ENCODE measurements around the gene CEP192. TPM values are rescaled to one million over a fixed set of nuclear protein-coding genes. Genes with fewer than 3 reads are reported as not detected.

Gene CEP192
- total and polyA plus RNA-seq, 2 of the 13 experiments (the other 11 are each of a cell fraction or from before 2014, with no cell fraction given), result 15.3 to 24.7 TPM

- peak; percentile 42; the same call in 1 of the 2 replicates for TF ChIP-seq CEBPB (IDR thresholded peaks at IDR 0.05; ENCODE audit: borderline replicate concordance, low read depth, low read length)
- TF ChIP-seq MEIS2 (CRISPR knock-in tag; IDR thresholded peaks at IDR 0.05), result peak; percentile 42
- TF ChIP-seq ELF3 (CRISPR knock-in tag; IDR thresholded peaks at IDR 0.05), result no peak
- TF ChIP-seq SNAI1 (CRISPR knock-in tag; IDR thresholded peaks at IDR 0.05; ENCODE audit: borderline replicate concordance), result no peak
- no peak for TF ChIP-seq SCMH1 (CRISPR knock-in tag; IDR thresholded peaks at IDR 0.05; ENCODE audit: borderline replicate concordance)
- no peak for TF ChIP-seq ZNF30 (CRISPR knock-in tag; IDR thresholded peaks at IDR 0.05)
- TF ChIP-seq DR1 (CRISPR knock-in tag; IDR thresholded peaks at IDR 0.05), result peak; percentile 85
- TF ChIP-seq ESRRA (CRISPR knock-in tag; IDR thresholded peaks at IDR 0.05; ENCODE audit: low read depth), result no peak
- peak; percentile 29 for TF ChIP-seq ZSCAN31 (CRISPR knock-in tag; IDR thresholded peaks at IDR 0.05; ENCODE audit: low read depth)
- TF ChIP-seq ELF1 (CRISPR knock-in tag; IDR thresholded peaks at IDR 0.05), result 0 out of 2 replicates have a peak, but pooled peaks have one; percentile 3
- no peak for TF ChIP-seq PBX2 (CRISPR knock-in tag; IDR thresholded peaks at IDR 0.05)
- TF ChIP-seq ZMYM4 (CRISPR knock-in tag; IDR thresholded peaks at IDR 0.05), result 0 out of 2 replicates have a peak, but pooled peaks have one; percentile 13
- peak; percentile 75 for TF ChIP-seq SAP130 (CRISPR knock-in tag; IDR thresholded peaks at IDR 0.05; ENCODE audit: low read depth)
- TF ChIP-seq GTF2F1 (IDR thresholded peaks at IDR 0.05; ENCODE audit: low read length), result no peak
- peak; percentile 22; the same call in 1 of the 2 replicates for TF ChIP-seq ZNF605 (CRISPR knock-in tag; IDR thresholded peaks at IDR 0.05)
- peak; percentile 99 for TF ChIP-seq ZNF20 (CRISPR knock-in tag; IDR thresholded peaks at IDR 0.05)
- TF ChIP-seq LBX2 (CRISPR knock-in tag; IDR thresholded peaks at IDR 0.05; ENCODE audit: borderline replicate concordance), result 0 out of 2 replicates have a peak, but pooled peaks have one; percentile 10
- TF ChIP-seq RCOR2 (CRISPR knock-in tag; IDR thresholded peaks at IDR 0.05), result peak; percentile 16; the same call in 1 of the 2 replicates
- TF ChIP-seq NFE2L2 (IDR thresholded peaks at IDR 0.05; ENCODE audit: low read length), result no peak
- peak; percentile 91 for TF ChIP-seq PHF21A (CRISPR knock-in tag; IDR thresholded peaks at IDR 0.05)
- TF ChIP-seq SNAPC4 (CRISPR knock-in tag; IDR thresholded peaks at IDR 0.05), result 0 out of 2 replicates have a peak, but pooled peaks have one; percentile 8
- TF ChIP-seq MIER3 (CRISPR knock-in tag; IDR thresholded peaks at IDR 0.05; ENCODE audit: borderline replicate concordance), result 0 out of 2 replicates have a peak, but pooled peaks have one; percentile 7
- TF ChIP-seq NFIC (IDR thresholded peaks at IDR 0.05; ENCODE audit: low read length), result no peak; the same call in 1 of the 2 replicates
- TF ChIP-seq HNF4A (CRISPR knock-in tag; IDR thresholded peaks at IDR 0.05), result peak; percentile 59
- TF ChIP-seq NCOA2 (CRISPR knock-in tag; IDR thresholded peaks at IDR 0.05), result no peak; the same call in 1 of the 2 replicates
- no peak for TF ChIP-seq ZNF180 (CRISPR knock-in tag; IDR thresholded peaks at IDR 0.05; ENCODE audit: borderline replicate concordance, low read depth)
Measured at GRCh38 chr18:13137670-13138419, 146.7 kb downstream of the CEP192 start (continued).

Data from HepG2 (cell line).